Activated CD4-positive, CD25-positive, alpha-beta regulatory T cell treated with anti-CD3 and anti-CD28 coated beads, Interleukin-2, amount 50 U/mL, for 72 hours (primary cell): ENCODE data around the gene PCIF1.

Source experiments
- DNase-seq: peaks from one replicate; pipeline ENCODE4 v3.0.0; 2021

Gene PCIF1

GRCh38 chr20:45997187-45997586, 62.7 kb downstream of the PCIF1 start:
- DNase-seq: no peak
